D721Med (cell line): ENCODE measurements around the gene ATP8B3.

Source experiments
- DNase-seq: peaks from one replicate; pipeline ENCODE4 v3.0.0; 2011; ENCODE audit warnings: low spot score; ENCODE audit not compliant: insufficient read length
- FAIRE-seq: peaks from 2 replicates; lab custom pipeline; 2011; peaks lifted over from hg19 to GRCh38; lab: Jason Lieb, UNC
- CTCF ChIP-seq: IDR thresholded peaks from 2 replicates; pipeline ENCODE4 v1.5.1; 2012; ENCODE audit warnings: mild to moderate bottlenecking, control low read depth; ENCODE audit not compliant: insufficient read depth; ENCODE audit errors: missing control alignments

ATP8B3 gene

GRCh38 chr19:1789261-1790041 lies 22.6 kb downstream of the ATP8B3 start:
- no peak for TF ChIP-seq CTCF
- FAIRE-seq (no peak), DNase-seq (no peak)

- FAIRE-seq (no peak), DNase-seq (no peak)
- no peak for TF ChIP-seq CTCF
Observed at GRCh38 chr19:1787116-1787515, 25.0 kb downstream of the ATP8B3 start.

GRCh38 chr19:1786668-1787067 lies 25.4 kb downstream of the ATP8B3 start:
- TF ChIP-seq CTCF = no peak
- DNase-seq (no peak), FAIRE-seq (no peak)

- no peak for FAIRE-seq
- TF ChIP-seq CTCF = no peak
- no peak for DNase-seq
Observed at GRCh38 chr19:1785310-1785709, 26.8 kb downstream of the ATP8B3 start.

GRCh38 chr19:1783874-1784273 lies 28.2 kb downstream of the ATP8B3 start:
- TF ChIP-seq CTCF = no peak
- DNase-seq (no peak), FAIRE-seq (no peak)

GRCh38 chr19:1783354-1783753 lies 28.7 kb downstream of the ATP8B3 start:
- no peak for TF ChIP-seq CTCF
- no peak for FAIRE-seq
- no peak for DNase-seq

GRCh38 chr19:1782521-1782920 lies 29.6 kb downstream of the ATP8B3 start:
- no peak for DNase-seq
- no peak for FAIRE-seq
- no peak for TF ChIP-seq CTCF
